ENCODE data around the gene SLC10A3. TPM values are rescaled to one million over a fixed set of nuclear protein-coding genes. Genes with fewer than 3 reads are reported as not detected.

The SLC10A3 gene
- total RNA-seq, 2 experiments from 2014 or later = 13.2 to 14.1 TPM

GRCh38 chrX:154473683-154474082, 16.7 kb downstream of the SLC10A3 start:
- H3K4me3 Mint-ChIP-seq = no peak overlapping the region
- H3K36me3 Mint-ChIP-seq (ENCODE audit: low read depth) = peaks cover 6% of the 10 kb centered on the region
- ATAC-seq (no peak), DNase-seq (no peak)
- H3K4me1 Mint-ChIP-seq (ENCODE audit: low read depth) = peaks cover 8% of the 10 kb centered on the region
- no peaks in the 10 kb centered on the region for H3K27me3 Mint-ChIP-seq
- ChIA-PET POLR2A (no interaction called here), CTCF (no interaction called here)
- intact Hi-C loops (cut with micrococcal nuclease) = no loop called here
- TF ChIP-seq CTCF (IDR thresholded peaks at IDR 0.05) = no peak
- H3K27ac Mint-ChIP-seq = no peak overlapping the region
- H3K9me3 Mint-ChIP-seq = no peaks in the 10 kb centered on the region

GRCh38 chrX:154472685-154473632, 17.5 kb downstream of the SLC10A3 start:
- no peak overlapping the region for H3K27ac Mint-ChIP-seq
- CTCF ChIA-PET = interaction anchor here (0.8 kb wide), 1 partner anchor 54 kb away, joined by 3 read pairs; no protein-coding TSS in a partner anchor
- no peaks in the 10 kb centered on the region for H3K9me3 Mint-ChIP-seq
- POLR2A ChIA-PET = no interaction called here
- H3K4me3 Mint-ChIP-seq = no peak overlapping the region
- peaks cover 5% of the 10 kb centered on the region for H3K36me3 Mint-ChIP-seq (ENCODE audit: low read depth)
- no peak for TF ChIP-seq CTCF (IDR thresholded peaks at IDR 0.05)
- intact Hi-C loops (cut with micrococcal nuclease) = no loop called here
- ATAC-seq (no peak), DNase-seq (no peak)
- no peaks in the 10 kb centered on the region for H3K27me3 Mint-ChIP-seq
- peaks cover 8% of the 10 kb centered on the region for H3K4me1 Mint-ChIP-seq (ENCODE audit: low read depth)

GRCh38 chrX:154471839-154472684, 18.4 kb downstream of the SLC10A3 start:
- no peak for ATAC-seq

GRCh38 chrX:154470914-154471568, 19.4 kb downstream of the SLC10A3 start:
- no peak for TF ChIP-seq CTCF (IDR thresholded peaks at IDR 0.05)
- H3K4me3 Mint-ChIP-seq = no peak overlapping the region
- H3K27ac Mint-ChIP-seq = no peak overlapping the region
- ATAC-seq (no peak), DNase-seq (no peak)
- ChIA-PET CTCF (no interaction called here), POLR2A (interaction anchor here (0.7 kb wide), 1 partner anchor 9 kb away, joined by 3 read pairs; no protein-coding TSS in a partner anchor)
- H3K4me1 Mint-ChIP-seq (ENCODE audit: low read depth) = peaks cover 4% of the 10 kb centered on the region
- H3K9me3 Mint-ChIP-seq = no peaks in the 10 kb centered on the region
- intact Hi-C loops (cut with micrococcal nuclease) = no loop called here
- H3K36me3 Mint-ChIP-seq (ENCODE audit: low read depth) = peaks cover 5% of the 10 kb centered on the region
- no peaks in the 10 kb centered on the region for H3K27me3 Mint-ChIP-seq

More at GRCh38 chrX:154471839-154472684, 18.4 kb downstream of the SLC10A3 start:
- intact Hi-C loops (cut with micrococcal nuclease) = no loop called here
- POLR2A ChIA-PET = no interaction called here
- Mint-ChIP-seq H3K9me3 (no peaks in the 10 kb centered on the region), H3K27ac (no peak overlapping the region), H3K36me3 (ENCODE audit: low read depth) (peaks cover 5% of the 10 kb centered on the region), H3K4me3 (no peak overlapping the region), H3K27me3 (no peaks in the 10 kb centered on the region), H3K4me1 (ENCODE audit: low read depth) (peaks cover 6% of the 10 kb centered on the region)
- no peak for DNase-seq
- CTCF ChIA-PET = no interaction called here
- no peak for TF ChIP-seq CTCF (IDR thresholded peaks at IDR 0.05)

Measured in activated CD8-positive, alpha-beta T cell treated with anti-CD3 and anti-CD28 coated beads for 36 hours (primary cell).